Astrocyte of the cerebellum (primary cell): Measurements from ENCODE around the gene VSNL1.

ENCODE experiments used
- DNase-seq: peaks from one replicate; pipeline ENCODE4 v3.0.0-alpha.2; 2011; ENCODE audit warnings: low read depth
- H3K4me3 ChIP-seq: 2 replicates; pipeline ENCODE4 v1.5.1; 2011; ENCODE audit warnings: mild to moderate bottlenecking, low read depth, low read length, moderate library complexity
- in situ Hi-C: cut with HindIII; loops from 2 replicates; pipeline ENCODE4 v1.10.0; 2017; ENCODE audit warnings: low sequenced_read_pairs
- TF ChIP-seq, protein P1 (sequence below): IDR thresholded peaks from 2 replicates; pipeline ENCODE4 v1.5.1; 2012; ENCODE audit warnings: low read length, low read depth, moderate library complexity, mild to moderate bottlenecking; ENCODE audit errors: missing control alignments

The VSNL1 gene

DNA sequence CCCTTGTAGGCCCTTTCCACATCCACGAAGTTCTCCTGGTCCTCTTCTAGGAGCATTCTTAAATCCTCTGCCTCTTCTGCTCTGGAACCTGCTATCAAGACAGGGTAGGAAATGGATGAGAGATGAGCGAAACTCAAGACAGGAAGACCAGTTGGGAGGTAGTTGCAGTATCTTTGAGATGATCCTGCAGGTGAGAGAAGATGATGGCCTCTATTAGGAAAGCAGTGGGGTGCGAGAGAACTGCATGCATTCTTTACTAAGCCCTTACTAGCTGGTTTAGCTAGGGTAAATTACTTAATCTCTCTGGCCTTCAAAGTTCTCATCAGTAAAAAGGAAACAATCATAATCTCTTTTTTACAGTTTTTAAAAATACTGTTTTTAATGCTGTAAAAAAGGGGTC, 47.0 kb downstream of the VSNL1 start:
- no peak overlapping the region for H3K4me3 ChIP-seq
- TF ChIP-seq, protein P1, sequence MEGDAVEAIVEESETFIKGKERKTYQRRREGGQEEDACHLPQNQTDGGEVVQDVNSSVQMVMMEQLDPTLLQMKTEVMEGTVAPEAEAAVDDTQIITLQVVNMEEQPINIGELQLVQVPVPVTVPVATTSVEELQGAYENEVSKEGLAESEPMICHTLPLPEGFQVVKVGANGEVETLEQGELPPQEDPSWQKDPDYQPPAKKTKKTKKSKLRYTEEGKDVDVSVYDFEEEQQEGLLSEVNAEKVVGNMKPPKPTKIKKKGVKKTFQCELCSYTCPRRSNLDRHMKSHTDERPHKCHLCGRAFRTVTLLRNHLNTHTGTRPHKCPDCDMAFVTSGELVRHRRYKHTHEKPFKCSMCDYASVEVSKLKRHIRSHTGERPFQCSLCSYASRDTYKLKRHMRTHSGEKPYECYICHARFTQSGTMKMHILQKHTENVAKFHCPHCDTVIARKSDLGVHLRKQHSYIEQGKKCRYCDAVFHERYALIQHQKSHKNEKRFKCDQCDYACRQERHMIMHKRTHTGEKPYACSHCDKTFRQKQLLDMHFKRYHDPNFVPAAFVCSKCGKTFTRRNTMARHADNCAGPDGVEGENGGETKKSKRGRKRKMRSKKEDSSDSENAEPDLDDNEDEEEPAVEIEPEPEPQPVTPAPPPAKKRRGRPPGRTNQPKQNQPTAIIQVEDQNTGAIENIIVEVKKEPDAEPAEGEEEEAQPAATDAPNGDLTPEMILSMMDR: no peak
- in situ Hi-C loops: no loop called here
- no peak for DNase-seq

DNA sequence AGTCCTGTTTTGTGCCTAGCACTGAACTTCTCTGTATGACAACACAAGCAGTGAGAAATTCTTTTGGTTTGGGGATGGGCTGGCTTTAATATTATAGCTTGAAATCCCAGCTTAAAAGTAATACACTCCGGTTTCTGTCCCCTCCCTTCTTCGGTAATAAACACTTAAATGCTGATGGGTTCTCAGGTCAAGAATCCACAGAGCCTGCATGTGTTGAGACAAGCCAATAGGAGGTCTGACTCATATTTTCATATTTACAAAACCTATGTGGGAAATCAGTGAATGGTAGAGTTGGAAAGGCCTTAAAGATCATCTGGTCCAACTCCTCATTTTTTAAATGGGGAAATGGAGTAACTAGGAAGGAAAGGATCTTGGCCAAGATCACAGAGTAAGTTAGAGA, 47.5 kb downstream of the VSNL1 start:
- H3K4me3 ChIP-seq: no peak overlapping the region
- no peak for DNase-seq
- TF ChIP-seq, protein P1: no peak
- in situ Hi-C loops: no loop called here

- in situ Hi-C loops: no loop called here
- DNase-seq: no peak
- no peak overlapping the region for H3K4me3 ChIP-seq
- TF ChIP-seq, protein P1: no peak
These were observed 49.0 kb downstream of the VSNL1 start for GRCh38 chr2:17589406-17590035.

GRCh38 chr2:17590342-17590911, 49.9 kb downstream of the VSNL1 start:
- TF ChIP-seq, protein P1: no peak
- in situ Hi-C loops: no loop called here
- DNase-seq: no peak
- H3K4me3 ChIP-seq: no peak overlapping the region

DNA sequence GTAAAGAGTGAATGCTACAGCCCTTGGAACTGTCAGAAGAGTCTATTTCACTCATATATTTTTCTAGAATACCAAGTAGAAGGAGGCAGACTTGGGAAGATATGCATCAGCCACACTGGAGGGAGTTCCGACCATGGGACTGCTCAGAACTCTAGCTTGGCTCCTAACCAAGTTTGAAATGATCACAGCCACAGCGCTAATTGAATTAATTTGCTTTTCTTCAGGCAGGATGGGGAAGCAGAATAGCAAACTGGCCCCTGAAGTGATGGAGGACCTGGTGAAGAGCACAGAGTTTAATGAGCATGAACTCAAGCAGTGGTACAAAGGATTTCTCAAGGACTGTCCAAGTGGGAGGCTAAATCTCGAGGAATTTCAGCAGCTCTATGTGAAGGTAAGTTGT, 51.4 kb downstream of the VSNL1 start:
- in situ Hi-C loops: no loop called here

DNA sequence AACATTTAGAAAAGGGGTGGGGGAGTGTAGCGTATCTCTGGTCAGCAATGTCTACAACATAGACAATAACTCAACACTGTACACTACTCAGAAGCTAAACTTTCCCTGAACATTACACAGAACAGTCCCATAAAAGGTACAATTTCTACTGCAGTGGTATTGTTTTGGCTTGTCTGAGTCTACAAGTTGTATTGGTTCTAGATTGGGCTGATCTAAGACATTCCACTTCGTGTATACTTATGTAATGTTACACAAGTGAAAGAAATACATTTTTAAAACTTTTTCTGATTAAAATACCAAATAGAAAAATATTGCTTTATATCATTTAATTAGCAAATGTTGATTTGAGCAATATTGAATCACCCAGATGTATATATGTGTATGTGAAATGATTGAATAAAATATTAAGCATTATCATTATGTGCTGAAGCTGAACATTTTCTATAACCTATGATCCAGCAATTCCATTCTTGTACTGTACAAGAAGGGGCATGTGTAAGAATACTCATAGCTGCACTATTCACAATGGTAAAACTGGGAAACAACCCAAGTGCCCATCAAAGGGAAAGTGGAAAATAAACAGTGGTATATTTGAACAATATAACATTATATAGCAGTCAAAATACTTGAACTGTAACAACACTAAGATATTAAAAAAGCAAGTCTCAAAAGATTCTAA, 52.4 kb downstream of the VSNL1 start:
- in situ Hi-C loops: no loop called here
- TF ChIP-seq, protein P1: no peak
- no peak overlapping the region for H3K4me3 ChIP-seq
- no peak for DNase-seq

More for the DNA sequence above, 51.4 kb downstream of the VSNL1 start:
- no peak for DNase-seq
- TF ChIP-seq, protein P1: no peak
- no peak overlapping the region for H3K4me3 ChIP-seq
